HCT116 (cell line): Measurements from ENCODE around the gene SUGCT. TPM values are rescaled to one million over a fixed set of nuclear protein-coding genes. Genes with fewer than 3 reads are reported as not detected.

Experiments used
- ATAC-seq: fragments of 200-7000 bp; cut with Tn5 transposase; 2 replicates; pipeline ENCODE4 v1.9.1; 2020; ENCODE audit warnings: mild to moderate bottlenecking, moderate library complexity
- BruUV-seq: library from RNA; stranded (reverse); fragments of 400-500 nt; replicated peaks from 2 replicates; lab custom pipeline; 2021; lab: Mats Ljungman, UMichigan
- CTCF ChIA-PET: fragments of 300-600 bp; sonication (Branson Sonifier 250); formaldehyde crosslinking; loops from one replicate; lab custom pipeline; 2021; ENCODE audit warnings: antibody characterized with exemption; lab: Charles Lee
- POLR2A ChIA-PET: fragments of 300-600, 350-600 bp; sonication (Branson Sonifier 250); formaldehyde crosslinking; loops from one replicate; lab custom pipeline; 2021; ENCODE audit warnings: antibody characterized with exemption; lab: Charles Lee
- RAD21 ChIA-PET, 2 experiments: fragments of 300-600 bp; sonication (Branson Sonifier 250); formaldehyde crosslinking; loops; one replicate each; lab custom pipeline; 2023; ENCODE audit warnings: low total read pairs in 2 of 2; ENCODE audit not compliant: uncharacterized antibody in 2 of 2, unreplicated experiment in 2 of 2, low non-redundant PET in 1 of 2; lab: Charles Lee
- DNase-seq: peaks from one replicate; pipeline ENCODE4 v3.0.0-alpha.2; 2010; ENCODE audit warnings: low read depth, low spot score
- H2AFZ ChIP-seq: fragments of 200-600 bp; shearing (Covaris generic), sonication (generic); 2 replicates; pipeline ENCODE4 v1.6.1; 2017; ENCODE audit warnings: low read depth, mixed run types, mixed read lengths, antibody characterized with exemption, low read length; ENCODE audit not compliant: poor library complexity, severe bottlenecking
- H3K27ac ChIP-seq: 2 replicates; pipeline ENCODE4 v1.5.1; 2012; ENCODE audit warnings: low read depth, low read length
- H3K27me3 ChIP-seq: fragments of 200-600 bp; sonication (generic); 2 replicates; pipeline ENCODE4 v1.6.1; 2016; ENCODE audit warnings: mixed run types, low read length, mixed read lengths; ENCODE audit not compliant: insufficient read depth
- H3K36me3 ChIP-seq, 2 experiments: fragments of 200-500 bp in 1 of 2; fragments of 200-600 bp in 1 of 2; sonication (Bioruptor generic) in 1 of 2; sonication (generic) in 1 of 2; 2 replicates each; pipeline versions ENCODE4 v1.5.1 to v1.6.1; 2014 to 2016; ENCODE audit warnings: low read length in 2 of 2, inconsistent platforms in 1 of 2, mixed read lengths in 1 of 2, mixed run types in 1 of 2; ENCODE audit not compliant: insufficient read depth in 2 of 2, control insufficient read depth in 1 of 2
- H3K4me1 ChIP-seq, 2 experiments: fragments of 200-600 bp in 1 of 2; sonication (generic) in 1 of 2; 2 replicates each; pipeline versions ENCODE4 v1.5.1 to v1.6.1; 2012 to 2017; ENCODE audit warnings: low read length in 2 of 2, inconsistent platforms in 1 of 2, mild to moderate bottlenecking in 1 of 2, mixed read lengths in 1 of 2, mixed run types in 1 of 2, moderate library complexity in 1 of 2; ENCODE audit not compliant: insufficient read depth in 2 of 2, control insufficient read depth in 1 of 2
- H3K4me2 ChIP-seq: fragments of 200-600 bp; sonication (generic); 2 replicates; pipeline ENCODE4 v1.6.1; 2017; ENCODE audit warnings: mixed run types, low read length, mixed read lengths
- H3K4me3 ChIP-seq, 2 experiments: fragments of 200-600 bp in 1 of 2; sonication (generic) in 1 of 2; replicated peaks in 1 of 2; 2 replicates each; pipeline ENCODE4 v1.5.1; 2011 to 2016; ENCODE audit warnings: low read length in 2 of 2, control low read depth in 1 of 2, low read depth in 1 of 2, mild to moderate bottlenecking in 1 of 2, mixed read lengths in 1 of 2, mixed run types in 1 of 2
- H3K79me2 ChIP-seq: fragments of 200-600 bp; sonication (generic); 2 replicates; pipeline ENCODE4 v1.6.1; 2017; ENCODE audit warnings: mild to moderate bottlenecking, mixed run types, low read length, moderate library complexity, mixed read lengths; ENCODE audit not compliant: insufficient read depth
- H3K9ac ChIP-seq: fragments of 200-600 bp; sonication (generic); 2 replicates; pipeline ENCODE4 v1.6.1; 2016; ENCODE audit warnings: low read length, mixed read lengths
- H3K9me2 ChIP-seq: fragments of 200-600 bp; sonication (generic), shearing (Covaris generic); 2 replicates; pipeline ENCODE4 v1.6.1; 2017; ENCODE audit warnings: mixed run types, mild to moderate bottlenecking, moderate library complexity; ENCODE audit not compliant: insufficient read depth
- H3K9me3 ChIP-seq, 2 experiments: fragments of 200-500 bp in 1 of 2; fragments of 200-600 bp in 1 of 2; sonication (Bioruptor generic) in 1 of 2; sonication (generic) in 1 of 2; 2 replicates each; pipeline ENCODE4 v1.6.1; 2014 to 2017; ENCODE audit warnings: low read length in 2 of 2, mixed read lengths in 2 of 2, inconsistent platforms in 1 of 2, low read depth in 1 of 2, mild to moderate bottlenecking in 1 of 2, mixed run types in 1 of 2, moderate library complexity in 1 of 2; ENCODE audit not compliant: control insufficient read depth in 1 of 2, insufficient read depth in 1 of 2
- H4K20me1 ChIP-seq: fragments of 200-600 bp; sonication (generic), shearing (Covaris generic); 2 replicates; pipeline ENCODE4 v1.6.1; 2017; ENCODE audit warnings: mixed run types, mild to moderate bottlenecking, moderate library complexity; ENCODE audit not compliant: insufficient read depth
- ATF3 ChIP-seq: IDR thresholded peaks from 2 replicates; pipeline ENCODE4 v1.6.1; 2012
- EGR1 ChIP-seq: IDR thresholded peaks from 2 replicates; pipeline ENCODE4 v1.6.1; 2012; ENCODE audit warnings: low read depth
- ELF1 ChIP-seq: IDR thresholded peaks from 2 replicates; pipeline ENCODE4 v1.6.1; 2012; ENCODE audit warnings: low read depth, borderline replicate concordance
- EZH2phosphoT487 ChIP-seq: fragments of 200-600 bp; IDR thresholded peaks from 2 replicates; pipeline ENCODE4 v1.6.1; 2018; ENCODE audit warnings: antibody characterized with exemption, borderline replicate concordance
- JUND ChIP-seq: IDR thresholded peaks from 2 replicates; pipeline ENCODE4 v1.6.1; 2012
- MAX ChIP-seq: IDR thresholded peaks from 2 replicates; pipeline ENCODE4 v1.6.1; 2012
- REST ChIP-seq: IDR thresholded peaks from 2 replicates; pipeline ENCODE4 v1.6.1; 2012; ENCODE audit warnings: low read depth
- YY1 ChIP-seq: IDR thresholded peaks from 2 replicates; pipeline ENCODE4 v1.6.1; 2011; ENCODE audit warnings: low read length, low read depth, moderate library complexity, mild to moderate bottlenecking; ENCODE audit not compliant: insufficient replicate concordance; ENCODE audit errors: extremely low read depth
- ZBTB33 ChIP-seq: IDR thresholded peaks from 2 replicates; pipeline ENCODE4 v1.6.1; 2011; ENCODE audit warnings: mild to moderate bottlenecking, low read length, moderate library complexity; ENCODE audit not compliant: insufficient replicate concordance; ENCODE audit errors: extremely low read depth
- ZFX ChIP-seq: fragments of 450-650 bp; IDR thresholded peaks from 2 replicates; pipeline ENCODE4 v1.6.1; 2017
- ZNF274 ChIP-seq: fragments of 200-500 bp; sonication (Bioruptor generic); IDR thresholded peaks from 2 replicates; pipeline ENCODE4 v1.6.1; 2014; ENCODE audit warnings: mild to moderate bottlenecking, low read depth, low read length, inconsistent platforms
- intact Hi-C: fragments of 100-400 bp; cut with micrococcal nuclease; formaldehyde crosslinking; loops from 2 replicates; pipeline ENCODE4 v1.10.0; 2022
- total RNA-seq: library from RNA; stranded (reverse); gene quantifications from one replicate; pipeline ENCODE4 v1.2.1, GENCODE V29; 2021; ENCODE audit not compliant: unreplicated experiment

Gene SUGCT
- total RNA-seq, 1 experiment from 2014 or later: 4.4 TPM

GRCh38 chr7:40866601-40867000, 731.8 kb downstream of the SUGCT start:
- ATAC-seq (no peak), DNase-seq (no peak)

More at GRCh38 chr7:40866601-40867000, 731.8 kb downstream of the SUGCT start:
- Histone ChIP-seq H3K4me2 (no peak overlapping the region), H3K4me3 (no peak overlapping the region), H3K79me2 (no peaks in the 10 kb centered on the region), H3K9me2 (no peaks in the 10 kb centered on the region), H3K27ac (no peak overlapping the region), H3K27me3 (no peaks in the 10 kb centered on the region), H3K9ac (no peak overlapping the region), H3K36me3 (no peaks in the 10 kb centered on the region), H3K9me3 (no peaks in the 10 kb centered on the region), H3K4me1 (no peaks in the 10 kb centered on the region), H4K20me1 (no peaks in the 10 kb centered on the region), H2AFZ (no peak overlapping the region)
- ChIA-PET CTCF (no interaction called here), RAD21 (no interaction called here), POLR2A (no interaction called here)
- BruUV-seq: no TSS peak
- no peak for TF ChIP-seq ZFX
- TF ChIP-seq ZNF274: no peak
- TF ChIP-seq MAX: no peak
- TF ChIP-seq EZH2phosphoT487: no peak
- TF ChIP-seq ELF1: no peak
- TF ChIP-seq JUND: no peak
- no peak for TF ChIP-seq ZBTB33
- TF ChIP-seq REST: no peak
- TF ChIP-seq ATF3: no peak
- no peak for TF ChIP-seq YY1
- TF ChIP-seq EGR1: no peak
- intact Hi-C loops: no loop called here
